RCC 7860 (cell line): Measurements from ENCODE around the gene CEP68.
"Not testable (repeated sequence)": the region's sequence is repeated elsewhere in the genome, so short reads cannot be mapped to it uniquely, and the experiment has no call there.

Experiments used
- DNase-seq: peaks from one replicate; pipeline ENCODE4 v3.0.0-alpha.2; 2015; ENCODE audit warnings: low spot score
- FAIRE-seq: peaks from 2 replicates; lab custom pipeline; 2012; peaks lifted over from hg19 to GRCh38; lab: Jason Lieb, UNC

The CEP68 gene

GRCh38 chr2:65031341-65032018, 24.7 kb upstream of the CEP68 start:
- DNase-seq, result no peak
- FAIRE-seq, result no peak

GRCh38 chr2:65032019-65032975, 23.9 kb upstream of the CEP68 start:
- FAIRE-seq, result no peak
- no peak for DNase-seq

- FAIRE-seq (no peak), DNase-seq (peak; percentile 23)
Measured at GRCh38 chr2:65033178-65033577, 23.0 kb upstream of the CEP68 start.

- not testable (repeated sequence) for DNase-seq, FAIRE-seq
Measured at GRCh38 chr2:65033667-65034066, 22.5 kb upstream of the CEP68 start.

GRCh38 chr2:65035351-65035943, 20.8 kb upstream of the CEP68 start:
- FAIRE-seq (no peak), DNase-seq (no peak)

GRCh38 chr2:65037178-65037577, 19.0 kb upstream of the CEP68 start:
- DNase-seq (no peak), FAIRE-seq (no peak)

GRCh38 chr2:65039640-65040039, 16.6 kb upstream of the CEP68 start:
- no peak for FAIRE-seq
- no peak for DNase-seq

GRCh38 chr2:65040400-65041261, 15.6 kb upstream of the CEP68 start:
- peak; percentile 26 for FAIRE-seq
- DNase-seq, result peak; percentile 64

- DNase-seq, result no peak
- FAIRE-seq, result no peak
Measured at GRCh38 chr2:65043001-65043400, 13.2 kb upstream of the CEP68 start.

- DNase-seq (no peak), FAIRE-seq (no peak)
Measured at GRCh38 chr2:65044097-65044735, 12.0 kb upstream of the CEP68 start.

- FAIRE-seq (peak; percentile 78), DNase-seq (peak; percentile 80)
Measured at GRCh38 chr2:65045651-65046050, 10.6 kb upstream of the CEP68 start.

GRCh38 chr2:65046633-65047407, 9.4 kb upstream of the CEP68 start:
- DNase-seq (no peak), FAIRE-seq (no peak)

- DNase-seq (no peak), FAIRE-seq (no peak)
Measured at GRCh38 chr2:65049010-65049639, 7.1 kb upstream of the CEP68 start.

GRCh38 chr2:65050931-65051330, 5.3 kb upstream of the CEP68 start:
- DNase-seq (no peak), FAIRE-seq (no peak)

- DNase-seq (no peak), FAIRE-seq (no peak)
Measured at GRCh38 chr2:65053199-65053598, 3.0 kb upstream of the CEP68 start.

GRCh38 chr2:65054749-65055421, 1.3 kb upstream of the CEP68 start:
- FAIRE-seq (no peak), DNase-seq (no peak)

GRCh38 chr2:65055422-65056214, 598 bp upstream of the CEP68 start:
- DNase-seq, result no peak
- no peak for FAIRE-seq

GRCh38 chr2:65057054-65057375, 799 bp downstream of the CEP68 start:
- FAIRE-seq, result no peak
- DNase-seq, result no peak
